ENCODE data around the gene NPAS4. TPM values are rescaled to one million over a fixed set of nuclear protein-coding genes. Genes with fewer than 3 reads are reported as not detected.
"Not testable (repeated sequence)": the region's sequence is repeated elsewhere in the genome, so short reads cannot be mapped to it uniquely, and the experiment has no call there.

NPAS4 gene
- polyA plus RNA-seq, 1 donor, result 1.7 TPM

DNA sequence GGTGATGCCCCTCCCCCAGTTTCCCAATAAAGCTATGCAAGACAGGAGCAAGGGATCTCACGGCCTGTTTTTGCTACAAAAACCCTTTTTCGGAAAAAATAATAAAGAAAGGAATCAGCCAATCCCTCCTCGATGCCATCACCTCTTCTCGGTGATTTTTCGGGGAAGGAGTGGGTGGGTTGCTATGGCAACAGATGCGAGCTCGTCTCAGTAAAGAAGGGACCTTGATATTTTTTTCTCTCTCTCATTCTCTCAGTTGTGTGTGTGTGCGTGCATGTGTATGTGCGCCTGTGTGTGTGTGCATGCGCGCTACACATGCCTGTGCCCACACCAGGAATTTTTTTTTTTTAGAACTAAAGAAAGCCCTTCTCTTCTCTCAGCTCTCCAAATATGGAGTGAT, 3.8 kb upstream of the NPAS4 start:
- Histone ChIP-seq H3K4me3 (ENCODE audit: low read length) (no peak overlapping the region), H3K9me3 (ENCODE audit: control insufficient read depth, low read depth, low read length) (peaks cover 14% of the 10 kb centered on the region), H3K27me3 (ENCODE audit: control insufficient read depth, insufficient read depth, low read length) (peaks cover 36% of the 10 kb centered on the region), H3K36me3 (ENCODE audit: control insufficient read depth, insufficient read depth, low read length) (no peaks in the 10 kb centered on the region), H3K4me1 (ENCODE audit: control insufficient read depth, insufficient read depth, low read length) (no peaks in the 10 kb centered on the region), H3K27ac (ENCODE audit: low read length) (no peak overlapping the region)
- no peak for DNase-seq
- whole genome bisulfite sequencing (ENCODE audit: insufficient coverage, low lambda C conversion rate), result no CpG with 5 or more reads among the region's 11 CpGs

GRCh38 chr11:66418168-66418985, 2.5 kb upstream of the NPAS4 start:
- Histone ChIP-seq H3K4me1 (ENCODE audit: control insufficient read depth, insufficient read depth, low read length) (no peaks in the 10 kb centered on the region), H3K36me3 (ENCODE audit: control insufficient read depth, insufficient read depth, low read length) (no peaks in the 10 kb centered on the region), H3K27me3 (ENCODE audit: control insufficient read depth, insufficient read depth, low read length) (peaks cover 36% of the 10 kb centered on the region), H3K27ac (ENCODE audit: low read length) (peak overlapping the region; percentile 30), H3K4me3 (ENCODE audit: low read length) (no peak overlapping the region), H3K9me3 (ENCODE audit: control insufficient read depth, low read depth, low read length) (peaks cover 18% of the 10 kb centered on the region)
- no CpG with 5 or more reads among the region's 16 CpGs for WGBS (ENCODE audit: insufficient coverage, low lambda C conversion rate)
- DNase-seq, result peak; percentile 28 to 50

DNA sequence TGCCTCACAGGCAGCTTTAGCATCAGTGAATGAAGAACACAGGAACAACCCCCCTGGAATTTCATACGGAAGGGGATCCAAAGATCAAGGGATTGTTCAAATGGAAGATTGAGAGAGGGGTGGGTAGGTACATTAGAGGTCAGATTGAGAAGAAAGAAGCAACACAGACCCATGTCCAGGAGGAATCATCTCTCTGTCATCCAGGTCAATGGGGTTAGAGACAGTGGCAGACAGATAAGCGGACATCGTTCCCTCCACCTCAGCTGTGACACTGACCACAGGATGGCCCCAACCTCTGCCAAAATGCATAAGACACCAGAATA, 1.9 kb upstream of the NPAS4 start:
- no CpG with 5 or more reads among the region's 3 CpGs for WGBS (ENCODE audit: insufficient coverage, low lambda C conversion rate)

DNA sequence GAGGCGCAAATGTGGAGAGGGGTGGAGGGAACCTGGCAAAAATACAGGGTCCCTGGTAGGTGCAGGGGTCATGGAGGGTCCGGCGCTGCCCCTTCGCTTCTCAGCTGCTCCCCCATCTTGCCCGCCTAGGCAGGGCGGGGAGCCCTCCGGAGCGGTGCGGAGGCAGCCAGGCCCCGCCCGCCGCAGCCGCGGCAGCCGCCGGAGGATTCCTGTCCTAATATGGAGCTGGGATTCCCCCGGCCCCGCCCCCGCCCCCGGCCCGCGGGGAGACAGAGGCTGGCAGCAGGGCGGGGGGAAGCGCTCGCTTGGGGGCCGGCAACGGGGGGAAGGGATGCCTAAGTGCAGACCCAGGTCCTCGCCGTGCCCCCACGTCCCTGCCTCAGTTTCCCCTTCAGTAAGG, 1.0 kb upstream of the NPAS4 start:
- no peak for DNase-seq
- peaks cover 31% of the 10 kb centered on the region for H3K27me3 ChIP-seq (ENCODE audit: control insufficient read depth, insufficient read depth, low read length)
- WGBS (ENCODE audit: insufficient coverage, low lambda C conversion rate), result no CpG with 5 or more reads among the region's 30 CpGs
- no peak overlapping the region for H3K4me3 ChIP-seq (ENCODE audit: low read length)
- H3K9me3 ChIP-seq (ENCODE audit: control insufficient read depth, low read depth, low read length), result peaks cover 18% of the 10 kb centered on the region
- H3K4me1 ChIP-seq (ENCODE audit: control insufficient read depth, insufficient read depth, low read length), result no peaks in the 10 kb centered on the region
- no peak overlapping the region for H3K27ac ChIP-seq (ENCODE audit: low read length)
- H3K36me3 ChIP-seq (ENCODE audit: control insufficient read depth, insufficient read depth, low read length), result no peaks in the 10 kb centered on the region

More for the DNA sequence above, 1.9 kb upstream of the NPAS4 start:
- no peak overlapping the region for H3K27ac ChIP-seq (ENCODE audit: low read length)
- no peak overlapping the region for H3K4me3 ChIP-seq (ENCODE audit: low read length)
- DNase-seq, result no peak
- no peaks in the 10 kb centered on the region for H3K4me1 ChIP-seq (ENCODE audit: control insufficient read depth, insufficient read depth, low read length)
- H3K9me3 ChIP-seq (ENCODE audit: control insufficient read depth, low read depth, low read length), result peaks cover 18% of the 10 kb centered on the region
- peaks cover 34% of the 10 kb centered on the region for H3K27me3 ChIP-seq (ENCODE audit: control insufficient read depth, insufficient read depth, low read length)
- H3K36me3 ChIP-seq (ENCODE audit: control insufficient read depth, insufficient read depth, low read length), result no peaks in the 10 kb centered on the region

DNA sequence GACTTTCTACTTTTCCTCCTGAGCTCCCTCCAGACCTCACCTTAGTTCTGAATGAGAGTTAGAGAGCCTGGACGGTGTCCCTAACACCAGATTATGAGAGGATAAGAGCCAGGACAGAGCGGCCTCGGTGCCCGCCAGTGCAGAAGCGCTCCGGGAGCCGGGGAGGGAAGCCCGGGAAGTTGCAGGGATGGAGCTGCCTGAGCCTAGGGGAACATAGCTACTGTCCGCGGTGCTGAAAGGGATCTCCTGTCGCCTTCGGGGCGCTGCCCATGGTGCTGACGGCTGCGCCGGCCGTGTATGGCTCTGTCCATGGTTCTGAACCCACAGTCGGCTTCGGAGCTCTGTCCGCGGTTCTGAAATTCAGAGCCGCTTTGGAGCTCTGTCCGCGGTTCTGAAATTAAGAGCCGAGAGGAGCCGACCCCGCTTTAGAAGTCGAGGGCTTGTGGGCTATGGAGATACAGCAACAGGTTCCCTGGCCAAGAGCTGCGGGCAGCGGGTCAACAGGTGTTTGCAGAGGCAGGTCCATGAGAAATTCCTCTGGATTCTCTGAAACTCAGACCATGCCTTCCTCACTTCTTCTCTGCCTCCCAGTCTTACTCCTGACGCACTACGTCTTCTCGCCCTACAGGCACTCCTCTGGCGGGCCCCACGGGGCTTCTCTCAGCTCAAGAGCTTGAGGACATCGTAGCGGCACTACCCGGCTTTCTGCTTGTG, 814 bp downstream of the NPAS4 start:
- no peak overlapping the region for H3K4me3 ChIP-seq (ENCODE audit: low read length)
- no peak overlapping the region for H3K27ac ChIP-seq (ENCODE audit: low read length)
- H3K27me3 ChIP-seq (ENCODE audit: control insufficient read depth, insufficient read depth, low read length), result peaks cover 31% of the 10 kb centered on the region
- H3K9me3 ChIP-seq (ENCODE audit: control insufficient read depth, low read depth, low read length), result peaks cover 18% of the 10 kb centered on the region
- DNase-seq, result peak; percentile 84 to 88
- no peaks in the 10 kb centered on the region for H3K36me3 ChIP-seq (ENCODE audit: control insufficient read depth, insufficient read depth, low read length)
- no peaks in the 10 kb centered on the region for H3K4me1 ChIP-seq (ENCODE audit: control insufficient read depth, insufficient read depth, low read length)
- WGBS (ENCODE audit: insufficient coverage, low lambda C conversion rate), result 17% methylated on average over 2 of the region's 38 CpGs

- H3K4me1 ChIP-seq (ENCODE audit: control insufficient read depth, insufficient read depth, low read length), result no peaks in the 10 kb centered on the region
- WGBS (ENCODE audit: insufficient coverage, low lambda C conversion rate), result no CpG with 5 or more reads among the region's 23 CpGs
- peaks cover 3% of the 10 kb centered on the region for H3K27me3 ChIP-seq (ENCODE audit: control insufficient read depth, insufficient read depth, low read length)
- no peak for DNase-seq
- no peak overlapping the region for H3K27ac ChIP-seq (ENCODE audit: low read length)
- H3K4me3 ChIP-seq (ENCODE audit: low read length), result no peak overlapping the region
- peaks cover 8% of the 10 kb centered on the region for H3K9me3 ChIP-seq (ENCODE audit: control insufficient read depth, low read depth, low read length)
- no peaks in the 10 kb centered on the region for H3K36me3 ChIP-seq (ENCODE audit: control insufficient read depth, insufficient read depth, low read length)
These were observed 5.5 kb downstream of the NPAS4 start for GRCh38 chr11:66426314-66426713.

- Histone ChIP-seq H3K27ac (ENCODE audit: low read length) (no peak overlapping the region), H3K4me1 (ENCODE audit: control insufficient read depth, insufficient read depth, low read length) (no peaks in the 10 kb centered on the region), H3K4me3 (ENCODE audit: low read length) (no peak overlapping the region), H3K27me3 (ENCODE audit: control insufficient read depth, insufficient read depth, low read length) (peaks cover 3% of the 10 kb centered on the region), H3K9me3 (ENCODE audit: control insufficient read depth, low read depth, low read length) (no peaks in the 10 kb centered on the region), H3K36me3 (ENCODE audit: control insufficient read depth, insufficient read depth, low read length) (peaks cover 6% of the 10 kb centered on the region)
- DNase-seq, result no peak
- no CpG with 5 or more reads among the region's 2 CpGs for WGBS (ENCODE audit: insufficient coverage, low lambda C conversion rate)
These were observed 8.1 kb downstream of the NPAS4 start for GRCh38 chr11:66428933-66429332.

DNA sequence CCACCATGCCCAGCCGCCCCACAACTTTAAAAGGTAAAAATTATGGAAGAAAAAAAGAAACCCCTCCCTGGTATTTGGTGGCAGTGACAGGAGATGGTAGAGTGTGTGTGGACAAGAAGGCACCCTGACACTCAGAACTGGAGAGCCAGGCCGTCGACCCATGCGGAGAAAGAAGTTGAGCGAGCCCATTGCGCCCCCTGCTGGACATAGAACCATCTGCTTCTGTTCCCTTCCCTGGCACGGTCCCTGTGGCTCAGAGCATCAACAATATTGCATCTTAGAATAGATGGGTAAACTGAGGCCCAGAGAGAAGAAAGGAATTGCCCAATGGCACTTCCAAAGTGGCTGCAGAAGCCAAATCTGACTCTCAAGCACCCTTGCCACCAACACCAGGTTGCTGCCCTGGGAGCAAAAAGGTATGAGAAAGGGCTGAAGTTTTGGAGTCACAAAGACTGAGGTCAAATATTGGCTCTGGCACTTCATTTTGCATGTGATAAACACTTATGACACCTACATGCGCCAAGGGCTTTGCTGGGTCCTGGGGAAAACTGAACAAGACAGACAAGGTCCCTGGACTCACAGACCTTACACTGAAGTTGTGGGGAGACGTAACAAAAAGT, 9.3 kb downstream of the NPAS4 start:
- DNase-seq, result peak; percentile 32 to 34
- H3K27ac ChIP-seq (ENCODE audit: low read length), result no peak overlapping the region
- H3K4me1 ChIP-seq (ENCODE audit: control insufficient read depth, insufficient read depth, low read length), result no peaks in the 10 kb centered on the region
- no peak overlapping the region for H3K4me3 ChIP-seq (ENCODE audit: low read length)
- WGBS (ENCODE audit: insufficient coverage, low lambda C conversion rate), result 100% methylated on average over 1 of the region's 9 CpGs
- no peaks in the 10 kb centered on the region for H3K27me3 ChIP-seq (ENCODE audit: control insufficient read depth, insufficient read depth, low read length)
- no peaks in the 10 kb centered on the region for H3K9me3 ChIP-seq (ENCODE audit: control insufficient read depth, low read depth, low read length)
- peaks cover 8% of the 10 kb centered on the region for H3K36me3 ChIP-seq (ENCODE audit: control insufficient read depth, insufficient read depth, low read length)

DNA sequence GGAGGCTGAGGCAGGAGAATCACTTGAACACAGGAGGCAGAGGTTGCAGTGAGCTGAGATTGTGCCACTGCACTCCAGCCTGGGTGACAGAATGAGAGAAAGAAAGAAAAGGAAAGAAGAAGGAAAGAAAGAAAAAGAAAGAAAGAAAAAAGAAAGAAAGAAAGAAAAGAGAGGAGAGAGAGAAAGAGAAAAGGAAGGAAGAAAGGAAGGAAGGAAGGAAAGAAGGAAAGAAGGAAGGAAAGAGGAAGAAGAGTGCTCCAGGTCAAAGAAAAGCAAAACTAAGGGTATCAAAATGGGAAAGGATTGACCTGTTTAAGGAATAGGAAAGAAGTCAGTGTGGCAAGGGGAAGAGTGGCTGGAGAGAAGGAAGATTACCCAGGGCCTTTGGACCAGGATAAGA, 10.5 kb downstream of the NPAS4 start:
- not testable (repeated sequence) for H3K27ac ChIP-seq (ENCODE audit: low read length); DNase-seq; H3K9me3 ChIP-seq (ENCODE audit: control insufficient read depth, low read depth, low read length); H3K27me3 ChIP-seq (ENCODE audit: control insufficient read depth, insufficient read depth, low read length); H3K4me3 ChIP-seq (ENCODE audit: low read length); H3K4me1 ChIP-seq (ENCODE audit: control insufficient read depth, insufficient read depth, low read length)
- peaks cover 20% of the 10 kb centered on the region for H3K36me3 ChIP-seq (ENCODE audit: control insufficient read depth, insufficient read depth, low read length)

- not testable (repeated sequence) for H3K4me1 ChIP-seq (ENCODE audit: control insufficient read depth, insufficient read depth, low read length); H3K4me3 ChIP-seq (ENCODE audit: low read length); H3K27ac ChIP-seq (ENCODE audit: low read length); H3K9me3 ChIP-seq (ENCODE audit: control insufficient read depth, low read depth, low read length); DNase-seq; H3K27me3 ChIP-seq (ENCODE audit: control insufficient read depth, insufficient read depth, low read length)
- peaks cover 26% of the 10 kb centered on the region for H3K36me3 ChIP-seq (ENCODE audit: control insufficient read depth, insufficient read depth, low read length)
- no CpG with 5 or more reads among the region's 8 CpGs for WGBS (ENCODE audit: insufficient coverage, low lambda C conversion rate)
These were observed 11.1 kb downstream of the NPAS4 start for GRCh38 chr11:66431871-66432329.
